ENCODE results near the gene E2F1. TPM values are rescaled to one million over a fixed set of nuclear protein-coding genes. Genes with fewer than 3 reads are reported as not detected.
A peak's percentile ranks its signal among the peaks of the same experiment; 100 is the strongest.

E2F1 gene
- total and polyA plus RNA-seq, 2 donors (not counting 1 experiment from before 2014, with no cell fraction given), result 2.4 to 2.7 TPM

- Histone ChIP-seq H3K4me2 (replicated peaks; ENCODE audit: low read depth, low read length, poor library complexity, severe bottlenecking) (no peak overlapping the region), H4K20me1 (ENCODE audit: control insufficient read depth, insufficient read depth, low read length, poor library complexity, severe bottlenecking) (no peaks in the 10 kb centered on the region), H2AFZ (ENCODE audit: insufficient read depth, low read depth, low read length, poor library complexity, severe bottlenecking) (no peak overlapping the region), H3K79me2 (ENCODE audit: control insufficient read depth, insufficient read depth, low read length) (peaks cover 3% of the 10 kb centered on the region), H3K27me3 (replicated peaks in 1 of 4; ENCODE audit: control extremely low read depth in 1 of 4, control insufficient read depth in 3 of 4, insufficient read depth in 4 of 4, low read length in 3 of 4) (no peaks in the 10 kb centered on the region), H3K9ac (ENCODE audit: low read length) (no peak overlapping the region), H3K36me3 (replicated peaks in 1 of 2; ENCODE audit: control extremely low read depth in 1 of 2, control insufficient read depth in 1 of 2, extremely low read depth in 1 of 2, insufficient read depth in 2 of 2, low read length in 1 of 2) (no peaks in the 10 kb centered on the region), H3K27ac (ENCODE audit: low read length in 2 of 2) (no peak overlapping the region), H3K4me1 (ENCODE audit: control insufficient read depth in 2 of 2, insufficient read depth in 2 of 2, low read length in 2 of 2) (peaks cover 20 to 42% of the 10 kb centered on the region in 2 donors), H3K4me3 (ENCODE audit: control extremely low read depth in 1 of 5, extremely low read depth in 1 of 5, insufficient read depth in 1 of 5, low read depth in 2 of 5, low read length in 4 of 5) (no peak overlapping the region), H3K9me3 (ENCODE audit: control extremely low read depth in 1 of 3, control insufficient read depth in 2 of 3, insufficient read depth in 1 of 3, low read length in 2 of 3) (no peaks in the 10 kb centered on the region)
- DNase-seq, result no peak
- H3K4me3 Mint-ChIP-seq, result no peak overlapping the region
- CTCF ChIA-PET, result interaction anchor here (1.2 to 6.1 kb wide), 5 partner anchors 9 to 276 kb away, joined by 3 to 61 read pairs (median 17); no protein-coding TSS in a partner anchor
- no peaks in the 10 kb centered on the region for H3K9me3 Mint-ChIP-seq (ENCODE audit: insufficient read depth)
- POLR2A ChIA-PET, result interaction anchor here (2.3 kb wide), 1 partner anchor 15 kb away, joined by 6 read pairs; no protein-coding TSS in a partner anchor
- no peak overlapping the region for H3K27ac Mint-ChIP-seq
- H3K4me1 Mint-ChIP-seq, result peaks cover 34% of the 10 kb centered on the region
- no peak for ATAC-seq (ENCODE audit: low read depth)
- intact Hi-C loops (cut with micrococcal nuclease), result loop anchor here (2.0 to 5.0 kb wide), 4 partner anchors 113 to 397 kb away; partner anchors contain the start of gene RALY
- TF ChIP-seq EZH2 (IDR thresholded peaks at IDR 0.05; ENCODE audit: borderline replicate concordance, insufficient read depth, low read depth, low read length, poor library complexity, severe bottlenecking), result no peak
- TF ChIP-seq CTCF (IDR thresholded peaks at IDR 0.05), result no peak
- H3K27me3 Mint-ChIP-seq, result no peaks in the 10 kb centered on the region
- 93% methylated on average over 12 of the region's 13 CpGs for WGBS (ENCODE audit: insufficient coverage)
Observed at GRCh38 chr20:33669873-33670640, 16.1 kb downstream of the E2F1 start.

- peaks cover 39% of the 10 kb centered on the region for H3K4me1 Mint-ChIP-seq
- Histone ChIP-seq H2AFZ (ENCODE audit: insufficient read depth, low read depth, low read length, poor library complexity, severe bottlenecking) (no peak overlapping the region), H3K4me3 (ENCODE audit: control extremely low read depth in 1 of 5, extremely low read depth in 1 of 5, insufficient read depth in 1 of 5, low read depth in 2 of 5, low read length in 4 of 5) (no peak overlapping the region), H4K20me1 (ENCODE audit: control insufficient read depth, insufficient read depth, low read length, poor library complexity, severe bottlenecking) (no peaks in the 10 kb centered on the region), H3K27me3 (replicated peaks in 1 of 4; ENCODE audit: control extremely low read depth in 1 of 4, control insufficient read depth in 3 of 4, insufficient read depth in 4 of 4, low read length in 3 of 4) (no peaks in the 10 kb centered on the region), H3K9ac (ENCODE audit: low read length) (no peak overlapping the region), H3K27ac (ENCODE audit: low read length in 2 of 2) (no peak overlapping the region), H3K79me2 (ENCODE audit: control insufficient read depth, insufficient read depth, low read length) (peaks cover 3% of the 10 kb centered on the region), H3K4me2 (replicated peaks; ENCODE audit: low read depth, low read length, poor library complexity, severe bottlenecking) (no peak overlapping the region), H3K4me1 (ENCODE audit: control insufficient read depth in 2 of 2, insufficient read depth in 2 of 2, low read length in 2 of 2) (peaks cover 17 to 41% of the 10 kb centered on the region in 2 donors), H3K9me3 (ENCODE audit: control extremely low read depth in 1 of 3, control insufficient read depth in 2 of 3, insufficient read depth in 1 of 3, low read length in 2 of 3) (no peaks in the 10 kb centered on the region), H3K36me3 (replicated peaks in 1 of 2; ENCODE audit: control extremely low read depth in 1 of 2, control insufficient read depth in 1 of 2, extremely low read depth in 1 of 2, insufficient read depth in 2 of 2, low read length in 1 of 2) (no peaks in the 10 kb centered on the region)
- H3K4me3 Mint-ChIP-seq, result peak overlapping the region; percentile 9
- ChIA-PET CTCF (interaction anchor here (0.5 to 6.1 kb wide), 16 partner anchors 8 to 400 kb away, joined by 3 to 61 read pairs (median 8); partner anchors contain the start of gene CBFA2T2), POLR2A (interaction anchor here (2.3 kb wide), 1 partner anchor 16 kb away, joined by 6 read pairs; no protein-coding TSS in a partner anchor)
- intact Hi-C loops (cut with micrococcal nuclease), result loop anchor here (2.0 to 5.0 kb wide), 4 partner anchors 112 to 398 kb away; partner anchors contain the start of gene RALY
- H3K27ac Mint-ChIP-seq, result no peak overlapping the region
- ATAC-seq (ENCODE audit: low read depth), result no peak
- no peaks in the 10 kb centered on the region for H3K9me3 Mint-ChIP-seq (ENCODE audit: insufficient read depth)
- TF ChIP-seq EZH2 (IDR thresholded peaks at IDR 0.05; ENCODE audit: borderline replicate concordance, insufficient read depth, low read depth, low read length, poor library complexity, severe bottlenecking) (no peak), CTCF (IDR thresholded peaks at IDR 0.05) (no peak)
- no peaks in the 10 kb centered on the region for H3K27me3 Mint-ChIP-seq
- 73% methylated on average over 4 of the region's 5 CpGs for WGBS (ENCODE audit: insufficient coverage)
- no peak for DNase-seq
Observed at GRCh38 chr20:33669224-33669623, 17.0 kb downstream of the E2F1 start.

Data from B cell (primary cell).